GM18498 (cell line): Measurements from ENCODE around the gene MCC.
"Not testable (repeated sequence)": the region's sequence is repeated elsewhere in the genome, so short reads cannot be mapped to it uniquely, and the experiment has no call there.

Experiments used
- ATAC-seq: cut with Tn5 transposase; IDR thresholded peaks from one replicate; pipeline ENCODE4 v1.9.1; 2021; ENCODE audit warnings: mild to moderate bottlenecking, moderate library complexity; ENCODE audit not compliant: unreplicated experiment

MCC gene

GRCh38 chr5:113491022-113491421, 2.8 kb upstream of the MCC start:
- no peak for ATAC-seq

- no peak for ATAC-seq
Measured at GRCh38 chr5:113490317-113490716, 2.1 kb upstream of the MCC start.

- peak; percentile 55 for ATAC-seq
Measured at GRCh38 chr5:113489299-113489698, 1.0 kb upstream of the MCC start.

GRCh38 chr5:113488645-113489184, 462 bp upstream of the MCC start:
- ATAC-seq: peak; percentile 11

GRCh38 chr5:113487416-113487780, 855 bp downstream of the MCC start:
- no peak for ATAC-seq

GRCh38 chr5:113480243-113480642, 8.0 kb downstream of the MCC start:
- no peak for ATAC-seq

GRCh38 chr5:113478691-113479090, 9.6 kb downstream of the MCC start:
- no peak for ATAC-seq

- no peak for ATAC-seq
Measured at GRCh38 chr5:113474100-113474728, 14.0 kb downstream of the MCC start.

- ATAC-seq: no peak
Measured at GRCh38 chr5:113463032-113463431, 25.2 kb downstream of the MCC start.

- not testable (repeated sequence) for ATAC-seq
Measured at GRCh38 chr5:113457106-113457505, 31.1 kb downstream of the MCC start.

- no peak for ATAC-seq
Measured at GRCh38 chr5:113452941-113453340, 35.3 kb downstream of the MCC start.

- no peak for ATAC-seq
Measured at GRCh38 chr5:113451797-113452196, 36.5 kb downstream of the MCC start.

- no peak for ATAC-seq
Measured at GRCh38 chr5:113450929-113451328, 37.3 kb downstream of the MCC start.

- no peak for ATAC-seq
Measured at GRCh38 chr5:113450462-113450861, 37.8 kb downstream of the MCC start.

- ATAC-seq: no peak
Measured at GRCh38 chr5:113448252-113448651, 40.0 kb downstream of the MCC start.

GRCh38 chr5:113447498-113448050, 40.7 kb downstream of the MCC start:
- no peak for ATAC-seq

- no peak for ATAC-seq
Measured at GRCh38 chr5:113446358-113446927, 41.8 kb downstream of the MCC start.

- no peak for ATAC-seq
Measured at GRCh38 chr5:113437111-113437510, 51.1 kb downstream of the MCC start.

- no peak for ATAC-seq
Measured at GRCh38 chr5:113435575-113435974, 52.7 kb downstream of the MCC start.

GRCh38 chr5:113434889-113435288, 53.4 kb downstream of the MCC start, which contains the start of gene TSSK1B:
Gene TSSK1B (minus strand): TSS chr5:113434989. CDS start chr5:113434839, 150 bp downstream.
- ATAC-seq: no peak

- no peak for ATAC-seq
Measured at GRCh38 chr5:113433862-113434612, 54.2 kb downstream of the MCC start.

GRCh38 chr5:113433071-113433470, 55.2 kb downstream of the MCC start:
- ATAC-seq: no peak
